ENCODE data around the gene C6orf15.

Gene C6orf15

GRCh38 chr6:31112478-31112877, at the start of gene C6orf15:
Gene C6orf15 (minus strand): TSS chr6:31112575. CDS start chr6:31112555, 20 bp downstream.
- DNase-seq: no peak

- DNase-seq: no peak
These were observed 49.1 kb upstream of the C6orf15 start for GRCh38 chr6:31161216-31162126.

GRCh38 chr6:31158863-31159855, 46.8 kb upstream of the C6orf15 start:
- peak; percentile 30 for DNase-seq

GRCh38 chr6:31158140-31158862, 45.9 kb upstream of the C6orf15 start, which contains the start of gene TCF19:
Gene TCF19 (plus strand): TSS chr6:31158589. CDS start chr6:31159470, 881 bp downstream.
- peak; percentile 99 for DNase-seq

- DNase-seq: no peak
These were observed 45.3 kb upstream of the C6orf15 start, which contains the start of gene CCHCR1 for GRCh38 chr6:31157513-31158139. Gene CCHCR1 (minus strand): TSS chr6:31157802. CDS start chr6:31157600, 202 bp downstream.

- no peak for DNase-seq
These were observed 44.3 kb upstream of the C6orf15 start for GRCh38 chr6:31156641-31157040.

GRCh38 chr6:31154436-31154835, 42.1 kb upstream of the C6orf15 start:
- DNase-seq: no peak

- DNase-seq: no peak
These were observed 40.4 kb upstream of the C6orf15 start for GRCh38 chr6:31152781-31153180.

- no peak for DNase-seq
These were observed 37.6 kb upstream of the C6orf15 start for GRCh38 chr6:31149827-31150447.

- no peak for DNase-seq
These were observed 33.0 kb upstream of the C6orf15 start for GRCh38 chr6:31145386-31145785.

- DNase-seq: no peak
These were observed 32.6 kb upstream of the C6orf15 start for GRCh38 chr6:31144970-31145340.

- no peak for DNase-seq
These were observed 32.1 kb upstream of the C6orf15 start for GRCh38 chr6:31144296-31144969.

- no peak for DNase-seq
These were observed 30.8 kb upstream of the C6orf15 start for GRCh38 chr6:31143148-31143547.

GRCh38 chr6:31142361-31142761, 30.0 kb upstream of the C6orf15 start:
- no peak for DNase-seq

- DNase-seq: no peak
These were observed 28.3 kb upstream of the C6orf15 start for GRCh38 chr6:31140643-31141042.

- DNase-seq: no peak
These were observed 27.2 kb upstream of the C6orf15 start for GRCh38 chr6:31139599-31139998.

GRCh38 chr6:31138982-31139381, 26.6 kb upstream of the C6orf15 start, which contains the start of gene PSORS1C2:
Gene PSORS1C2 (minus strand): TSS chr6:31139066. CDS start chr6:31139026, 40 bp downstream.
- no peak for DNase-seq

GRCh38 chr6:31135710-31136109, 23.3 kb upstream of the C6orf15 start:
- no peak for DNase-seq

GRCh38 chr6:31132806-31133205, 20.4 kb upstream of the C6orf15 start:
- DNase-seq: no peak

GRCh38 chr6:31131595-31131994, 19.2 kb upstream of the C6orf15 start:
- no peak for DNase-seq

GRCh38 chr6:31130751-31131150, 18.4 kb upstream of the C6orf15 start:
- DNase-seq: no peak
